OCI-LY3 (cell line): Measurements from ENCODE around the gene ERICH2.

Source experiments
- CTCF ChIP-seq: fragments of 200-600, 300-600 bp; sonication (generic); IDR thresholded peaks from 2 replicates; pipeline ENCODE4 v1.5.1; 2014; ENCODE audit warnings: antibody characterized with exemption, low read length, low read depth
- EZH2phosphoT487 ChIP-seq: fragments of 200-600 bp; shearing (Covaris generic); IDR thresholded peaks from 2 replicates; pipeline ENCODE4 v1.6.1; 2018; ENCODE audit warnings: antibody characterized with exemption, mixed run types, low read depth

GRCh38 chr2:170740660-170741059, 29.5 kb upstream of the ERICH2 start:
- TF ChIP-seq CTCF (no peak), EZH2phosphoT487 (no peak)
